ENCODE data around the gene MAN1B1. TPM values are rescaled to one million over a fixed set of nuclear protein-coding genes. Genes with fewer than 3 reads are reported as not detected.
A peak's percentile ranks its signal among the peaks of the same experiment; 100 is the strongest.

Gene MAN1B1
- polyA plus RNA-seq, 2 of the 4 experiments (the other 2 are of a cell fraction): 31.7 to 48.6 TPM

DNA sequence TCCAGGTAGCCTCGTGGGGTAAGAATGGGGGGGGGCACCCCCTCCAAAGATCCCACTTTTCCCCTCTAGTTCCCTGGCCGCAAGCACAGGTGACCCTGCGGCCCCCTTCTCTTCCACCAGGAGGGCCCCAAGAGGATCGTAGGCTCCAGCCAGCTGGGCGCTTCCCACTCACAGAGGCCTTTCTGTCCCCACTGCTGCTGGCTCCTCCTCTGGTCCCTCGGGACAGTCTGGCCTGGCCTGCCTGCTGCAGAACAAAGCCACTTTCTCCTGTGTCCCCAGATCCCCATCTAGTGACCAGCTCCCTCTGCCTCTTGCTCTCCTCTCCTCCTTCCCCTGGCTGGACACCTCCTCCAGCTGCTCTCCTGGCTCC is 15.9 kb upstream of the MAN1B1 start:
- Histone ChIP-seq H3K4me2 (peak overlapping the region; percentile 74), H3K4me3 (peak overlapping the region; percentile 52), H3K9me3 (no peaks in the 10 kb centered on the region), H3K27ac (peak overlapping the region; percentile 62 to 88), H3K4me1 (peaks cover 27% of the 10 kb centered on the region)
- peak; percentile 23 to 48; a peak in 4 of 6 replicates for ATAC-seq
- TF ChIP-seq, protein P1, sequence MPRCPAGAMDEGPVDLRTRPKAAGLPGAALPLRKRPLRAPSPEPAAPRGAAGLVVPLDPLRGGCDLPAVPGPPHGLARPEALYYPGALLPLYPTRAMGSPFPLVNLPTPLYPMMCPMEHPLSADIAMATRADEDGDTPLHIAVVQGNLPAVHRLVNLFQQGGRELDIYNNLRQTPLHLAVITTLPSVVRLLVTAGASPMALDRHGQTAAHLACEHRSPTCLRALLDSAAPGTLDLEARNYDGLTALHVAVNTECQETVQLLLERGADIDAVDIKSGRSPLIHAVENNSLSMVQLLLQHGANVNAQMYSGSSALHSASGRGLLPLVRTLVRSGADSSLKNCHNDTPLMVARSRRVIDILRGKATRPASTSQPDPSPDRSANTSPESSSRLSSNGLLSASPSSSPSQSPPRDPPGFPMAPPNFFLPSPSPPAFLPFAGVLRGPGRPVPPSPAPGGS (IDR thresholded peaks at IDR 0.05): no peak
- TF ChIP-seq, protein P2, sequence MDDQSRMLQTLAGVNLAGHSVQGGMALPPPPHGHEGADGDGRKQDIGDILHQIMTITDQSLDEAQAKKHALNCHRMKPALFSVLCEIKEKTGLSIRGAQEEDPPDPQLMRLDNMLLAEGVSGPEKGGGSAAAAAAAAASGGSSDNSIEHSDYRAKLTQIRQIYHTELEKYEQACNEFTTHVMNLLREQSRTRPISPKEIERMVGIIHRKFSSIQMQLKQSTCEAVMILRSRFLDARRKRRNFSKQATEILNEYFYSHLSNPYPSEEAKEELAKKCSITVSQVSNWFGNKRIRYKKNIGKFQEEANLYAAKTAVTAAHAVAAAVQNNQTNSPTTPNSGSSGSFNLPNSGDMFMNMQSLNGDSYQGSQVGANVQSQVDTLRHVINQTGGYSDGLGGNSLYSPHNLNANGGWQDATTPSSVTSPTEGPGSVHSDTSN (IDR thresholded peaks at IDR 0.05): no peak
- TF ChIP-seq TFCP2L1 (CRISPR knock-in tag; IDR thresholded peaks at IDR 0.05) (no peak), NPAS2 (CRISPR knock-in tag; IDR thresholded peaks at IDR 0.05; ENCODE audit: borderline replicate concordance) (no peak), RARB (CRISPR knock-in tag; IDR thresholded peaks at IDR 0.05) (no peak), RCOR1 (IDR thresholded peaks at IDR 0.05; ENCODE audit: low read depth, low read length) (no peak), SMC3 (IDR thresholded peaks at IDR 0.05) (no peak), SREBF2 (IDR thresholded peaks at IDR 0.05) (no peak), ZFP36 (IDR thresholded peaks at IDR 0.05; ENCODE audit: borderline replicate concordance, partially characterized antibody) (no peak), HOXA7 (CRISPR knock-in tag; IDR thresholded peaks at IDR 0.05) (no peak), GATA3 (IDR thresholded peaks at IDR 0.05; ENCODE audit: borderline replicate concordance) (no peak), ZNF302 (CRISPR knock-in tag; IDR thresholded peaks at IDR 0.05) (no peak), POLR2A (IDR thresholded peaks at IDR 0.05; ENCODE audit: low read length) (no peak)
- TF ChIP-seq, protein P3, sequence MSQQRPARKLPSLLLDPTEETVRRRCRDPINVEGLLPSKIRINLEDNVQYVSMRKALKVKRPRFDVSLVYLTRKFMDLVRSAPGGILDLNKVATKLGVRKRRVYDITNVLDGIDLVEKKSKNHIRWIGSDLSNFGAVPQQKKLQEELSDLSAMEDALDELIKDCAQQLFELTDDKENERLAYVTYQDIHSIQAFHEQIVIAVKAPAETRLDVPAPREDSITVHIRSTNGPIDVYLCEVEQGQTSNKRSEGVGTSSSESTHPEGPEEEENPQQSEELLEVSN (IDR thresholded peaks at IDR 0.05; ENCODE audit: borderline replicate concordance, low read depth): no peak
- ChIA-PET CTCF (interaction anchor here (1.4 to 19.2 kb wide), 6 partner anchors 15 to 44 kb away, joined by 3 to 656 read pairs (median 207); partner anchors contain the start of genes ABCA2, DPP7, ENTPD2 and FUT7), POLR2A (interaction anchor here (0.6 to 3.9 kb wide), 5 partner anchors 15 to 251 kb away, joined by 3 to 18 read pairs (median 5); partner anchors contain the start of genes MAN1B1, NPDC1 and TUBB4B)
- DNase-seq (ENCODE audit: low read depth in 1 of 2, low spot score in 1 of 2): no peak
- 21% methylated on average over 5 of the region's 6 CpGs for WGBS (ENCODE audit: missing lambda C conversion rate)
- no peak for FAIRE-seq

DNA sequence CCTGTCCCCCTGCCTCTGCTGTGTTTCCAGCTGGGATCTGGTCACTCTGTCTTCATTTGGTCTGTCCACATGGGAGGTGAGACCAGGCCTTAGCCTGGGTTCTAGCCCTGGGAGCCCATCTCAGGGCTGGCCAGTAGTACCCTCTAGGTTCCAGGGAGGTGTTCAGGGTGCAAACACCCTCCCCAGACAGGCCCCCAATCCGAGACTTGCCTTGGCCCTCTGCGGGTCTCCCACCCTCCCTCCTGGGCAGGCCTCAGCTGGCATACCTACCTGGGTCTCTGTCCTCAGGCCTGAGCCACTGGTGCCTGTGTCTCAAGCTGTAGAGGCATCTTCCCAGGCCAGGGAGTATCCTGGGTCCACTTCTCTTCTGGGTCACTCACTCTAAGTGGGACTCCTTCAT is 15.5 kb upstream of the MAN1B1 start:
- H3K4me2 ChIP-seq: peak overlapping the region; percentile 74
- no peak overlapping the region for H3K4me3 ChIP-seq
- H3K9me3 ChIP-seq: no peaks in the 10 kb centered on the region
- FAIRE-seq: no peak
- H3K4me1 ChIP-seq: peaks cover 27% of the 10 kb centered on the region
- POLR2A ChIA-PET: interaction anchor here (0.6 to 3.9 kb wide), 4 partner anchors 15 to 251 kb away, joined by 3 to 18 read pairs (median 6); partner anchors contain the start of genes MAN1B1 and TUBB4B
- H3K27ac ChIP-seq: peak overlapping the region; percentile 62 to 88
- WGBS (ENCODE audit: missing lambda C conversion rate): 92% methylated on average over 2 of the region's 2 CpGs
- DNase-seq (ENCODE audit: low read depth in 1 of 2, low spot score in 1 of 2): no peak
- CTCF ChIA-PET: interaction anchor here (1.4 to 19.2 kb wide), 6 partner anchors 7 to 45 kb away, joined by 3 to 656 read pairs (median 207); partner anchors contain the start of genes ABCA2, DPP7, ENTPD2 and FUT7
- TF ChIP-seq JUN (IDR thresholded peaks at IDR 0.05): no peak
- TF ChIP-seq CHD2 (IDR thresholded peaks at IDR 0.05; ENCODE audit: low read length, partially characterized antibody): no peak
- TF ChIP-seq BHLHE40 (IDR thresholded peaks at IDR 0.05; ENCODE audit: low read depth, low read length): no peak
- TF ChIP-seq HDAC2 (IDR thresholded peaks at IDR 0.05): no peak
- TF ChIP-seq CBX2 (IDR thresholded peaks at IDR 0.05; ENCODE audit: borderline replicate concordance, low read depth): no peak
- no peak for TF ChIP-seq GATA3 (IDR thresholded peaks at IDR 0.05; ENCODE audit: borderline replicate concordance)
- no peak for TF ChIP-seq ZSCAN20 (CRISPR knock-in tag; IDR thresholded peaks at IDR 0.05)
- no peak for TF ChIP-seq NPAS2 (CRISPR knock-in tag; IDR thresholded peaks at IDR 0.05; ENCODE audit: borderline replicate concordance)
- TF ChIP-seq HEYL (CRISPR knock-in tag; IDR thresholded peaks at IDR 0.05): no peak
- TF ChIP-seq NR3C1 (IDR thresholded peaks at IDR 0.05): no peak
- TF ChIP-seq EP300 (IDR thresholded peaks at IDR 0.05): no peak
- no peak for TF ChIP-seq CBX8 (IDR thresholded peaks at IDR 0.05)
- no peak for TF ChIP-seq TP53 (CRISPR knock-in tag; IDR thresholded peaks at IDR 0.05)
- TF ChIP-seq, protein P4, sequence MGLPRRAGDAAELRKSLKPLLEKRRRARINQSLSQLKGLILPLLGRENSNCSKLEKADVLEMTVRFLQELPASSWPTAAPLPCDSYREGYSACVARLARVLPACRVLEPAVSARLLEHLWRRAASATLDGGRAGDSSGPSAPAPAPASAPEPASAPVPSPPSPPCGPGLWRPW (IDR thresholded peaks at IDR 0.05): no peak
- TF ChIP-seq RCOR1 (IDR thresholded peaks at IDR 0.05; ENCODE audit: low read depth, low read length): no peak
- no peak for TF ChIP-seq KDM5A (IDR thresholded peaks at IDR 0.05)
- no peak for TF ChIP-seq FOSB (CRISPR knock-in tag; IDR thresholded peaks at IDR 0.05)
- no peak for ATAC-seq
